HG02943 (cell line): ENCODE measurements around the gene HSF2.

Experiments
- ATAC-seq: cut with Tn5 transposase; IDR thresholded peaks from one replicate; pipeline ENCODE4 v1.9.1; 2021; ENCODE audit warnings: mild to moderate bottlenecking, low read depth, moderate library complexity; ENCODE audit not compliant: unreplicated experiment

Gene HSF2

GRCh38 chr6:122399348-122400120, at the start of gene HSF2:
Gene HSF2, plus strand, starts transcription at chr6:122399652. Its CDS starts 86 bp downstream, at chr6:122399738.
- ATAC-seq, result peak; percentile 97

GRCh38 chr6:122352981-122353664, 46.3 kb upstream of the HSF2 start:
- no peak for ATAC-seq

GRCh38 chr6:122360809-122361208, 38.6 kb upstream of the HSF2 start:
- ATAC-seq, result no peak

- ATAC-seq, result no peak
Observed at GRCh38 chr6:122361314-122361979, 38.0 kb upstream of the HSF2 start.

GRCh38 chr6:122363769-122364483, 35.5 kb upstream of the HSF2 start:
- ATAC-seq, result no peak

- ATAC-seq, result no peak
Observed at GRCh38 chr6:122365775-122366403, 33.6 kb upstream of the HSF2 start.

GRCh38 chr6:122367171-122367570, 32.3 kb upstream of the HSF2 start:
- ATAC-seq, result no peak

- ATAC-seq, result no peak
Observed at GRCh38 chr6:122369536-122369935, 29.9 kb upstream of the HSF2 start.

GRCh38 chr6:122372647-122373046, 26.8 kb upstream of the HSF2 start:
- ATAC-seq, result no peak

- no peak for ATAC-seq
Observed at GRCh38 chr6:122374307-122374706, 25.1 kb upstream of the HSF2 start.

GRCh38 chr6:122376246-122376645, 23.2 kb upstream of the HSF2 start:
- ATAC-seq, result no peak

GRCh38 chr6:122381494-122382265, 17.8 kb upstream of the HSF2 start:
- ATAC-seq, result peak; percentile 100

- no peak for ATAC-seq
Observed at GRCh38 chr6:122385857-122386612, 13.4 kb upstream of the HSF2 start.

- ATAC-seq, result no peak
Observed at GRCh38 chr6:122388945-122389344, 10.5 kb upstream of the HSF2 start.

- ATAC-seq, result no peak
Observed at GRCh38 chr6:122389704-122390372, 9.6 kb upstream of the HSF2 start.

GRCh38 chr6:122392564-122393350, 6.7 kb upstream of the HSF2 start:
- no peak for ATAC-seq

GRCh38 chr6:122393351-122393896, 6.0 kb upstream of the HSF2 start:
- no peak for ATAC-seq
